Prostate gland (tissue), 2 donors: Measurements from ENCODE around the gene STIM1.

Source experiments
- POLR2A ChIP-seq: fragments of 450-650 bp; IDR thresholded peaks from one replicate; pipeline ENCODE4 v1.6.1; 2016; ENCODE audit warnings: antibody characterized with exemption, mild to moderate bottlenecking
- POLR2AphosphoS5 ChIP-seq: sonication (generic); formaldehyde crosslinking; IDR thresholded peaks from one replicate; pipeline ENCODE4 v1.6.1; 2017; ENCODE audit warnings: antibody characterized with exemption
- TF ChIP-seq, protein P1 (sequence below), 4 experiments: fragments of 200-600 bp in 2 of 4; fragments of 450-650 bp in 2 of 4; sonication (generic) in 2 of 4; IDR thresholded peaks; 1 replicate in 3 of 4; 2 replicates in 1 of 4; pipeline ENCODE4 v1.5.1; 2016 to 2019; ENCODE audit warnings: antibody characterized with exemption in 4 of 4, mild to moderate bottlenecking in 2 of 4, moderate library complexity in 2 of 4

DNA sequence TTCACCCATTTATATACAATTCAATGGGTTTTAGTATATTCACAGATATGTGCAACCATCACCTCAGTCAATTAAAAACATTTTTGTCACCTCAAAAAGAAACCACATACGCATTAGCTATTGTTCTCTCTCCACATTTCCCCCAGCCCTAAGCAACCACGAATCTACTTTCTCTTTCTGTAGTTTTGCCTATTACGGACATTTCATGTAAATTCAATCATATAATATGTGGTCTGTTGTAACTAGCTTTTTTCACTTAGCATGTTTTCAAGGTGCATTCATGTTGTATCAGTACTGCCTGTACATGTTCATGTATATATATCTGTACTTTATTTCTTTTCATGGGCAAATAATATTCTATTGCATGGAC, 134.4 kb downstream of the STIM1 start:
- TF ChIP-seq, protein P1, sequence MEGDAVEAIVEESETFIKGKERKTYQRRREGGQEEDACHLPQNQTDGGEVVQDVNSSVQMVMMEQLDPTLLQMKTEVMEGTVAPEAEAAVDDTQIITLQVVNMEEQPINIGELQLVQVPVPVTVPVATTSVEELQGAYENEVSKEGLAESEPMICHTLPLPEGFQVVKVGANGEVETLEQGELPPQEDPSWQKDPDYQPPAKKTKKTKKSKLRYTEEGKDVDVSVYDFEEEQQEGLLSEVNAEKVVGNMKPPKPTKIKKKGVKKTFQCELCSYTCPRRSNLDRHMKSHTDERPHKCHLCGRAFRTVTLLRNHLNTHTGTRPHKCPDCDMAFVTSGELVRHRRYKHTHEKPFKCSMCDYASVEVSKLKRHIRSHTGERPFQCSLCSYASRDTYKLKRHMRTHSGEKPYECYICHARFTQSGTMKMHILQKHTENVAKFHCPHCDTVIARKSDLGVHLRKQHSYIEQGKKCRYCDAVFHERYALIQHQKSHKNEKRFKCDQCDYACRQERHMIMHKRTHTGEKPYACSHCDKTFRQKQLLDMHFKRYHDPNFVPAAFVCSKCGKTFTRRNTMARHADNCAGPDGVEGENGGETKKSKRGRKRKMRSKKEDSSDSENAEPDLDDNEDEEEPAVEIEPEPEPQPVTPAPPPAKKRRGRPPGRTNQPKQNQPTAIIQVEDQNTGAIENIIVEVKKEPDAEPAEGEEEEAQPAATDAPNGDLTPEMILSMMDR (IDR thresholded peaks at IDR 0.05), result no peak
- no peak for TF ChIP-seq POLR2A
- no peak for TF ChIP-seq POLR2AphosphoS5
